ENCODE measurements around the gene ZEB1. TPM values are rescaled to one million over a fixed set of nuclear protein-coding genes. Genes with fewer than 3 reads are reported as not detected.

The ZEB1 gene
- total and polyA plus RNA-seq, 10 of the 15 experiments (the other 5 are each of a cell fraction or from before 2014, with no cell fraction given) = 10.4 to 35.6 (median 24.5) TPM

- 100% methylated on average over 3 of the region's 3 CpGs for WGBS (ENCODE audit: insufficient coverage, insufficient replicate concordance, low lambda C conversion rate, missing lambda C conversion rate)
- Histone ChIP-seq H3K4me3 (no peak overlapping the region), H4K20me1 (ENCODE audit: control insufficient read depth, insufficient read depth) (no peaks in the 10 kb centered on the region), H3K9me3 (replicated peaks; ENCODE audit: control insufficient read depth, insufficient read depth, low read length) (no peaks in the 10 kb centered on the region), H3K4me2 (ENCODE audit: control insufficient read depth, insufficient read depth) (no peak overlapping the region), H3K4me1 (ENCODE audit: control insufficient read depth, insufficient read depth, low read length) (0 out of 2 replicates have a peak, but pooled peaks cover 3% of the 10 kb centered on the region), H2AFZ (ENCODE audit: control insufficient read depth, low read depth, low read length) (no peak overlapping the region), H3K9ac (ENCODE audit: control insufficient read depth, insufficient read depth, low read length) (no peak overlapping the region), H3K36me3 (ENCODE audit: control insufficient read depth in 2 of 2, insufficient read depth in 2 of 2, low read length in 1 of 2) (no peaks in the 10 kb centered on the region), H3K27ac (ENCODE audit: control insufficient read depth, insufficient read depth) (no peak overlapping the region), H3K79me2 (ENCODE audit: control insufficient read depth, insufficient read depth, low read length) (no peaks in the 10 kb centered on the region), H3K27me3 (replicated peaks in 1 of 2; ENCODE audit: control insufficient read depth in 2 of 2, insufficient read depth in 2 of 2, low read length in 1 of 2) (no peaks in the 10 kb centered on the region)
- ChIA-PET POLR2A (no interaction called here), RAD21 (ENCODE audit: unreplicated experiment) (no interaction called here), SMC1A (ENCODE audit: uncharacterized antibody, unreplicated experiment) (interaction anchor here (1.0 kb wide), 1 partner anchor 507 kb away, joined by 3 read pairs; no protein-coding TSS in a partner anchor), CTCF (interaction anchor here (1.0 kb wide), 1 partner anchor 9 kb away, joined by 3 read pairs; no protein-coding TSS in a partner anchor)
- no TSS peak for BruUV-seq (replicated peaks)
- TF ChIP-seq NR2C2 (IDR thresholded peaks at IDR 0.05; ENCODE audit: borderline replicate concordance, control insufficient read depth, insufficient read length, low read depth) (no peak), TCF7 (IDR thresholded peaks at IDR 0.05; ENCODE audit: borderline replicate concordance) (no peak), CUX1 (IDR thresholded peaks at IDR 0.05; ENCODE audit: insufficient replicate concordance, low read depth, low read length) (no peak), DPF2 (IDR thresholded peaks at IDR 0.05) (no peak), PBX3 (IDR thresholded peaks at IDR 0.05; ENCODE audit: insufficient replicate concordance, low read depth, low read length) (no peak), CEBPB (IDR thresholded peaks at IDR 0.05; ENCODE audit: borderline replicate concordance in 1 of 2, low read depth in 2 of 2, low read length in 2 of 2) (no peak), GATAD2B (conservative IDR thresholded peaks at IDR 0.05; ENCODE audit: low read depth) (no peak)
- FAIRE-seq (no peak), DNase-seq (ENCODE audit: low read depth, low spot score) (no peak), ATAC-seq (no peak)
- intact Hi-C loops (cut with micrococcal nuclease; ENCODE audit: unreplicated experiment) = no loop called here
- in situ Hi-C loops (cut with MboI) = no loop called here
Observed at GRCh38 chr10:31303212-31303611, 15.8 kb upstream of the ZEB1 start.
